GM12872 (cell line): ENCODE results near the gene FAM20B.

Experiments
- TF ChIP-seq, protein P1 (sequence below): IDR thresholded peaks from 3 replicates; pipeline ENCODE4 v1.5.1; 2011; ENCODE audit warnings: low read depth, mild to moderate bottlenecking, low read length, moderate library complexity; ENCODE audit not compliant: insufficient read depth

FAM20B gene

GRCh38 chr1:179001451-179001850, 24.2 kb upstream of the FAM20B start:
- TF ChIP-seq, protein P1, sequence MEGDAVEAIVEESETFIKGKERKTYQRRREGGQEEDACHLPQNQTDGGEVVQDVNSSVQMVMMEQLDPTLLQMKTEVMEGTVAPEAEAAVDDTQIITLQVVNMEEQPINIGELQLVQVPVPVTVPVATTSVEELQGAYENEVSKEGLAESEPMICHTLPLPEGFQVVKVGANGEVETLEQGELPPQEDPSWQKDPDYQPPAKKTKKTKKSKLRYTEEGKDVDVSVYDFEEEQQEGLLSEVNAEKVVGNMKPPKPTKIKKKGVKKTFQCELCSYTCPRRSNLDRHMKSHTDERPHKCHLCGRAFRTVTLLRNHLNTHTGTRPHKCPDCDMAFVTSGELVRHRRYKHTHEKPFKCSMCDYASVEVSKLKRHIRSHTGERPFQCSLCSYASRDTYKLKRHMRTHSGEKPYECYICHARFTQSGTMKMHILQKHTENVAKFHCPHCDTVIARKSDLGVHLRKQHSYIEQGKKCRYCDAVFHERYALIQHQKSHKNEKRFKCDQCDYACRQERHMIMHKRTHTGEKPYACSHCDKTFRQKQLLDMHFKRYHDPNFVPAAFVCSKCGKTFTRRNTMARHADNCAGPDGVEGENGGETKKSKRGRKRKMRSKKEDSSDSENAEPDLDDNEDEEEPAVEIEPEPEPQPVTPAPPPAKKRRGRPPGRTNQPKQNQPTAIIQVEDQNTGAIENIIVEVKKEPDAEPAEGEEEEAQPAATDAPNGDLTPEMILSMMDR: no peak

GRCh38 chr1:179002552-179003345, 22.9 kb upstream of the FAM20B start:
- TF ChIP-seq, protein P1: peak; percentile 97

DNA sequence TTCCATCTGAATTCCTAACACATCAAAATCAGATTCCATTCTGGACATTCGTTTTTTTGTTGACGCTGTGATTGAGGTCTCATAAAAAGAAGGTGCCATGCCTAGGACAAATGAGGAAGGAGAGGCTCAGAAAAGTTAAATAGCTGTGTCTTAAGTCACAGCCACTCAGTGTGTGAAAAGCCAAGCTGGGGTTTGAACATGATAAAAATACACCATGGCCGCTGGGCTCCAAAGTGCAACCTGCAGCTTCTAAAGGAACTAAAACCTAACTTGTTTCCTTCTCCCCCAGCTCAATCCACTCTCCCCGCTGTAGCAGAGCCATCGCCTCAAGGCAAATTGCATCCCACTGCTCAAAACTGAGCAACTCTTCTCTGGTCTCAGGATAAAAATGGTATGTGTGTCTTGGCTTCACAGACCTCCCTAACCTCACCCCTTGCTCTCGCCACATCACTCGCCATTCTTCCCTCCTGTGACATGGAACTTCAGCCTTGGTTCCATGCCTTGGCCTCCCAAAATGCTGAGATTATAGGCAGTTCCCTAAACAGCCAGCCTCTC, 22.1 kb upstream of the FAM20B start:
- TF ChIP-seq, protein P1: no peak

GRCh38 chr1:179007233-179007632, 18.5 kb upstream of the FAM20B start:
- TF ChIP-seq, protein P1: no peak

DNA sequence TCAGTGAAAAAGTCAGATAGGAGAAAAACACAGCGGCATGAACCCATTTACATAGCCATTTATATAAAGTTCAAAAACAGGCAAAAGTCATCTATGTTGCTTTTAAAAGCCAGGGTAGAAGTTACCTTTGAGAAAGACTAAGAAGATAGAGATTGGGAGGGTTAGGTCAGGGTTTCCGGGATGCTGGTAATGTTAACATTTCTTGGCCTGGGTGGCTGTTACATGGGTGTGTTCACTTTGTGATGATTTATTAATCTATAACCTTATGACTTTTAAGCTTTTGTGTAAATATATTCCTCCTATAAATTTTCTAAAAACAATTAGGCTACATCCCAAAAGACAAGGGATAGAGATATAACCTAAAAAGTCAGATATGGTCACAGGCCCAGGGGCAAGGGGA, 15.0 kb upstream of the FAM20B start:
- TF ChIP-seq, protein P1: no peak

GRCh38 chr1:179012038-179012437, 13.7 kb upstream of the FAM20B start:
- TF ChIP-seq, protein P1: no peak

GRCh38 chr1:179014123-179014522, 11.6 kb upstream of the FAM20B start:
- TF ChIP-seq, protein P1: no peak
